ENCODE data around the gene SLAMF1. TPM values are rescaled to one million over a fixed set of nuclear protein-coding genes. Genes with fewer than 3 reads are reported as not detected.

The SLAMF1 gene
- total and polyA plus RNA-seq, 2 experiments from 2014 or later: not detected

DNA sequence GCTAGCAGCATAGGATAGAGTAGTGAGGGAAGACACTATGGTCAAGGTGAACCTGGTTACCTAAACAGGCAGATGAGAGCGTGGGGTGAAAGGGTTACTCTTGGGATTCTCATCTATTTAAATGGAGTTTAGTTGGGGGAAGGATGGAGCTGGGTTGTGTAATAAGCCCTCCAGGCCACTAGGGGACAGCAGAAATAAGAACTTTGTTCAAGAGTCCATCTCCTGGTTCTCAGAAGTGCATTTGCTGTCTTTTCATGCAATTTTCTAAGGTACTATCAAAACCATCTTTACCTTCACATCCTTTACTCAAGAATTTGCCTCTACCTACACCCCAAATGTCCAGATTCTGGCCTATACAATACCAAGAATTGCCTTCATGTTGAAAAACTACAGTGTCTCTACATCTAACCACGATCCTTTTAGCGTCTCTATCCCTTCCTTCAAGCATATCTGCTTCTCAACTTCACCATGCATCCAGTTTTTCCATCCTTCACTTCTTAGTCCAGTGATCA is 28.0 kb downstream of the SLAMF1 start:
- Mint-ChIP-seq H3K4me1 (peaks cover 5% of the 10 kb centered on the region), H3K36me3 (ENCODE audit: low read depth) (no peaks in the 10 kb centered on the region; the same call in 2 of the 3 replicates), H3K27ac (no peak overlapping the region), H3K27me3 (ENCODE audit: insufficient read depth, low read depth, poor library complexity) (no peaks in the 10 kb centered on the region), H3K4me3 (no peak overlapping the region), H3K9me3 (peaks cover 5% of the 10 kb centered on the region; the same call in 2 of the 3 replicates)
- Histone ChIP-seq H3K4me1 (ENCODE audit: insufficient read depth) (no peaks in the 10 kb centered on the region), H3K4me2 (no peak overlapping the region), H3K4me3 (no peak overlapping the region), H3K79me2 (replicated peaks; ENCODE audit: insufficient read depth) (no peaks in the 10 kb centered on the region), H3K27me3 (ENCODE audit: insufficient read depth) (no peaks in the 10 kb centered on the region), H3K36me3 (ENCODE audit: insufficient read depth) (no peaks in the 10 kb centered on the region), H3K9me2 (ENCODE audit: insufficient read depth) (peaks cover 13% of the 10 kb centered on the region; the same call in 1 of the 2 replicates), H3F3A (replicated peaks; ENCODE audit: low read depth) (no peaks in the 10 kb centered on the region), H3K27ac (ENCODE audit: low read depth) (no peak overlapping the region), H2AFZ (peak overlapping the region; percentile 88), H4K20me1 (replicated peaks; ENCODE audit: insufficient read depth) (no peaks in the 10 kb centered on the region)
- DNase-seq (ENCODE audit: low spot score) (peak; percentile 56), ATAC-seq (no peak)
- no peak for TF ChIP-seq ZNF331 (CRISPR knock-in tag; IDR thresholded peaks at IDR 0.05; ENCODE audit: low read depth)
- no peak for TF ChIP-seq EZH2 (IDR thresholded peaks at IDR 0.05; ENCODE audit: low read depth, unreplicated experiment)
- TF ChIP-seq, protein P1, sequence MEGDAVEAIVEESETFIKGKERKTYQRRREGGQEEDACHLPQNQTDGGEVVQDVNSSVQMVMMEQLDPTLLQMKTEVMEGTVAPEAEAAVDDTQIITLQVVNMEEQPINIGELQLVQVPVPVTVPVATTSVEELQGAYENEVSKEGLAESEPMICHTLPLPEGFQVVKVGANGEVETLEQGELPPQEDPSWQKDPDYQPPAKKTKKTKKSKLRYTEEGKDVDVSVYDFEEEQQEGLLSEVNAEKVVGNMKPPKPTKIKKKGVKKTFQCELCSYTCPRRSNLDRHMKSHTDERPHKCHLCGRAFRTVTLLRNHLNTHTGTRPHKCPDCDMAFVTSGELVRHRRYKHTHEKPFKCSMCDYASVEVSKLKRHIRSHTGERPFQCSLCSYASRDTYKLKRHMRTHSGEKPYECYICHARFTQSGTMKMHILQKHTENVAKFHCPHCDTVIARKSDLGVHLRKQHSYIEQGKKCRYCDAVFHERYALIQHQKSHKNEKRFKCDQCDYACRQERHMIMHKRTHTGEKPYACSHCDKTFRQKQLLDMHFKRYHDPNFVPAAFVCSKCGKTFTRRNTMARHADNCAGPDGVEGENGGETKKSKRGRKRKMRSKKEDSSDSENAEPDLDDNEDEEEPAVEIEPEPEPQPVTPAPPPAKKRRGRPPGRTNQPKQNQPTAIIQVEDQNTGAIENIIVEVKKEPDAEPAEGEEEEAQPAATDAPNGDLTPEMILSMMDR (conservative IDR thresholded peaks at IDR 0.05; ENCODE audit: low read depth in 2 of 2): peak; percentile 52 to 67

GRCh38 chr1:160618327-160618726 is 28.5 kb downstream of the SLAMF1 start:
- Mint-ChIP-seq H3K9me3 (peaks cover 5% of the 10 kb centered on the region; the same call in 2 of the 3 replicates), H3K27me3 (ENCODE audit: insufficient read depth, low read depth, poor library complexity) (no peaks in the 10 kb centered on the region), H3K4me3 (no peak overlapping the region), H3K27ac (no peak overlapping the region), H3K4me1 (peaks cover 6% of the 10 kb centered on the region), H3K36me3 (ENCODE audit: low read depth) (no peaks in the 10 kb centered on the region; the same call in 2 of the 3 replicates)
- Histone ChIP-seq H3K4me1 (ENCODE audit: insufficient read depth) (no peaks in the 10 kb centered on the region), H3K9me2 (ENCODE audit: insufficient read depth) (peaks cover 9% of the 10 kb centered on the region; the same call in 1 of the 2 replicates), H3K79me2 (replicated peaks; ENCODE audit: insufficient read depth) (no peaks in the 10 kb centered on the region), H3K27ac (ENCODE audit: low read depth) (no peak overlapping the region), H2AFZ (no peak overlapping the region), H3K4me2 (no peak overlapping the region), H3K36me3 (ENCODE audit: insufficient read depth) (no peaks in the 10 kb centered on the region), H3F3A (replicated peaks; ENCODE audit: low read depth) (no peaks in the 10 kb centered on the region), H3K27me3 (ENCODE audit: insufficient read depth) (no peaks in the 10 kb centered on the region), H4K20me1 (replicated peaks; ENCODE audit: insufficient read depth) (no peaks in the 10 kb centered on the region), H3K4me3 (no peak overlapping the region)
- DNase-seq (ENCODE audit: low spot score) (no peak), ATAC-seq (no peak)
- TF ChIP-seq CREB1 (CRISPR knock-in tag; IDR thresholded peaks at IDR 0.05; ENCODE audit: low read depth) (no peak), EZH2phosphoT487 (IDR thresholded peaks at IDR 0.05; ENCODE audit: unreplicated experiment) (no peak), STAT1 (IDR thresholded peaks at IDR 0.05; ENCODE audit: unreplicated experiment) (no peak), POLR2AphosphoS5 (IDR thresholded peaks at IDR 0.05; ENCODE audit: low read depth) (no peak), JUNB (IDR thresholded peaks at IDR 0.05; ENCODE audit: unreplicated experiment) (no peak), ETS1 (IDR thresholded peaks at IDR 0.05) (no peak), ZNF331 (CRISPR knock-in tag; IDR thresholded peaks at IDR 0.05; ENCODE audit: low read depth) (no peak), ZNF114 (CRISPR knock-in tag; IDR thresholded peaks at IDR 0.05) (no peak)
- TF ChIP-seq, protein P2, sequence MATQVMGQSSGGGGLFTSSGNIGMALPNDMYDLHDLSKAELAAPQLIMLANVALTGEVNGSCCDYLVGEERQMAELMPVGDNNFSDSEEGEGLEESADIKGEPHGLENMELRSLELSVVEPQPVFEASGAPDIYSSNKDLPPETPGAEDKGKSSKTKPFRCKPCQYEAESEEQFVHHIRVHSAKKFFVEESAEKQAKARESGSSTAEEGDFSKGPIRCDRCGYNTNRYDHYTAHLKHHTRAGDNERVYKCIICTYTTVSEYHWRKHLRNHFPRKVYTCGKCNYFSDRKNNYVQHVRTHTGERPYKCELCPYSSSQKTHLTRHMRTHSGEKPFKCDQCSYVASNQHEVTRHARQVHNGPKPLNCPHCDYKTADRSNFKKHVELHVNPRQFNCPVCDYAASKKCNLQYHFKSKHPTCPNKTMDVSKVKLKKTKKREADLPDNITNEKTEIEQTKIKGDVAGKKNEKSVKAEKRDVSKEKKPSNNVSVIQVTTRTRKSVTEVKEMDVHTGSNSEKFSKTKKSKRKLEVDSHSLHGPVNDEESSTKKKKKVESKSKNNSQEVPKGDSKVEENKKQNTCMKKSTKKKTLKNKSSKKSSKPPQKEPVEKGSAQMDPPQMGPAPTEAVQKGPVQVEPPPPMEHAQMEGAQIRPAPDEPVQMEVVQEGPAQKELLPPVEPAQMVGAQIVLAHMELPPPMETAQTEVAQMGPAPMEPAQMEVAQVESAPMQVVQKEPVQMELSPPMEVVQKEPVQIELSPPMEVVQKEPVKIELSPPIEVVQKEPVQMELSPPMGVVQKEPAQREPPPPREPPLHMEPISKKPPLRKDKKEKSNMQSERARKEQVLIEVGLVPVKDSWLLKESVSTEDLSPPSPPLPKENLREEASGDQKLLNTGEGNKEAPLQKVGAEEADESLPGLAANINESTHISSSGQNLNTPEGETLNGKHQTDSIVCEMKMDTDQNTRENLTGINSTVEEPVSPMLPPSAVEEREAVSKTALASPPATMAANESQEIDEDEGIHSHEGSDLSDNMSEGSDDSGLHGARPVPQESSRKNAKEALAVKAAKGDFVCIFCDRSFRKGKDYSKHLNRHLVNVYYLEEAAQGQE (IDR thresholded peaks at IDR 0.05; ENCODE audit: unreplicated experiment): no peak
- TF ChIP-seq, protein P1 (conservative IDR thresholded peaks at IDR 0.05; ENCODE audit: low read depth in 2 of 2): no peak

All from GM23338 (cell line).